Stimulated activated CD4-positive, alpha-beta T cell treated with anti-CD3 and anti-CD28 coated beads, Interleukin-4, amount 100 ng/mL, for 1 hour (primary cell): Measurements from ENCODE around the gene TMEM178B.
"Not testable (repeated sequence)": the region's sequence is repeated elsewhere in the genome, so short reads cannot be mapped to it uniquely, and the experiment has no call there.

ENCODE experiments used
- DNase-seq: peaks from one replicate; pipeline ENCODE4 v3.0.0-alpha.2; 2020

Gene TMEM178B

DNA sequence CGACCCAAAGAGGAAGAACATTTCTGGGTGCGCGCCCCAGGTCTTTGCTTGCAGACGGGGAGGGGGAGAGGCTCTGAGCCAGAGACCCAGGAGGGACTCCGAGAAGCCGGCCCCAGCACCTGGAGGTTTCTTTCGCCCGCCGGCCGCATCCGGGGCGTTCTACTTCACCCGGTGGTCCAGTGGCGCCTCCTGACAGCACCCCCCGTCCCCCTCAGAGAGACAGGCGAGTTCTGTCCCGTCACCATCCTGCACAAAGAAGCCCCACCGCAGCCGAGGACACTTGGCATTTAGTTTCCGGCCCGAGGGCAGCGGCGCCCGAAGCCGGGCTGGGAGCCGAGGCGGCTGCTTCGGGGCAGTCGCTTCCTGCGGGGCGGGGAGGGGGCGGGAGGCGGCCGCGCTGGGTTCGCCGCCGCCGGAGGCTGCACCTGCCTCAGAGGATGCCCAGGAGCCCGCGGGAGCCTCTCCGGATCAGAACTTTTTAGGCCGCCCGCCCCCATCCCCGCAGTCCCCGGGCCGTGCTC lies at the start of gene TMEM178B:
Gene TMEM178B (plus strand): TSS at position 424 of the 521 bp plus-strand sequence.
- DNase-seq = no peak

DNA sequence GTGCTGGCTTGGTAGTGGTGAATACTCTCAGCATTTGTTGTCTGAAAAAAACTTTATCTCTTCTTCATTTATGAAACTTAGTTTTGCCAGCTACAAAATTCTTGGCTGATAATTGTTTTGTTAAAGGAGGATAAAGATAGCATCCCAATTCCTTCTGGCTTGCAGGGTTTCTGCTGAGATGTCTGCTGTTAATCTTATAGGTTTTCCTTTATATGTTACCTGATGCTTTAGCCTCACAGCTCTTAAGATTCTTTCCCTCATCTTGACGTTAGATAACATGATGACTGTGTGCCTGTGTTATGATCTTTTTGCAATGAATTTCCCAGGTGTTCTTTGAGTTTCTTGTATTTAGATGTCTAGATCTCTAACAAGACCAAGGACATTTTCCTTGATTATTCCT lies 49.2 kb upstream of the TMEM178B start:
- no peak for DNase-seq

- DNase-seq = no peak
These were observed 46.8 kb upstream of the TMEM178B start for GRCh38 chr7:141027043-141027442.

GRCh38 chr7:141028767-141029166 lies 45.1 kb upstream of the TMEM178B start:
- DNase-seq = no peak

DNA sequence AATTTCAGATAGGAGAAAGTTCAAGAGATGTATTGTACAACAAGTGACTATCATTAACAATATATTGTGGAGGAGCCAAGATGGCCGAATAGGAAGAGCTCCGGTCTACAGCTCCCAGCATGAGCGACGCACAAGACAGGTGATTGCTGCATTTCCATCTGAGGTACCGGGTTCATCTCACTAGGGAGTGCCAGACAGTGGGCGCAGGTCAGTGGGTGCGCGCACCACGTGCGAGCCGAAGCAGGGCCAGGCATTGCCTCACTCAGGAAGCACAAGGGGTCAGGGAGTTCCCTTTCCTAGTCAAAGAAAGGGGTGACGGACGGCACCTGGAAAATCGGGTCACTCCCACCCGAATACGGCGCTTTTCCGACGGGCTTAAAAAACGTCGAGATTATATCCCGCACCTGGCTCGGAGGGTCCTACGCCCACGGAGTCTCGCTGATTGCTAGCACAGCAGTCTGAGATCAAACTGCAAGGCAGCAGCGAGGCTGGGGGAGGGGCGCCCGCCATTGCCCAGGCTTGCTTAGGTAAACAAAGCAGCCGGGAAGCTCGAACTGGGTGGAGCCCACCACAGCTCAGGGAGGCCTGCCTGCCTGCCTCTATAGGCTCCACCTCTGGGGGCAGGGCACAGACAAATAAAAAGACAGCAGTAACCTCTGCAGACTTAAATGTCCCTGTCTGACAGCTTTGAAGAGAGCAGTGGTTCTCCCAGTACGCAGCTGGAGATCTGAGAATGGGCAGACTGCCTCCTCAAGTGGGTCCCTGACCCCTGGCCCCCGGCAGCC lies 41.1 kb upstream of the TMEM178B start:
- DNase-seq = not testable (repeated sequence)

DNA sequence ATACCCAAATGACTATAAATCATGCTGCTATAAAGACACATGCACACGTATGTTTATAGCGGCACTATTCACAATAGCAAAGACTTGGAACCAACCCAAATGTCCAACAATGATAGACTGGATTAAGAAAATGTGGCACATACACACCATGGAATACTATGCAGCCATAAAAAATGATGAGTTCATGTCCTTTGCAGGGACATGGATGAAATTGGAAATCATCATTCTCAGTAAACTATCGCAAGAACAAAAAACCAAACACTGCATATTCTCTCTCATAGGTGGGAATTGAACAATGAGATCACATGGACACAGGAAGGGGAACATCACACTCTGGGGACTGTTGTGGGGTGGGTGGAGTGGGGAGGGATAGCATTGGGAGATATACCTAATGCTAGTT lies 35.8 kb upstream of the TMEM178B start:
- DNase-seq = not testable (repeated sequence)

GRCh38 chr7:141039376-141039775 lies 34.5 kb upstream of the TMEM178B start:
- DNase-seq = no peak

- no peak for DNase-seq
These were observed 31.4 kb upstream of the TMEM178B start for GRCh38 chr7:141042222-141043193.

GRCh38 chr7:141043616-141044015 lies 30.2 kb upstream of the TMEM178B start:
- no peak for DNase-seq

DNA sequence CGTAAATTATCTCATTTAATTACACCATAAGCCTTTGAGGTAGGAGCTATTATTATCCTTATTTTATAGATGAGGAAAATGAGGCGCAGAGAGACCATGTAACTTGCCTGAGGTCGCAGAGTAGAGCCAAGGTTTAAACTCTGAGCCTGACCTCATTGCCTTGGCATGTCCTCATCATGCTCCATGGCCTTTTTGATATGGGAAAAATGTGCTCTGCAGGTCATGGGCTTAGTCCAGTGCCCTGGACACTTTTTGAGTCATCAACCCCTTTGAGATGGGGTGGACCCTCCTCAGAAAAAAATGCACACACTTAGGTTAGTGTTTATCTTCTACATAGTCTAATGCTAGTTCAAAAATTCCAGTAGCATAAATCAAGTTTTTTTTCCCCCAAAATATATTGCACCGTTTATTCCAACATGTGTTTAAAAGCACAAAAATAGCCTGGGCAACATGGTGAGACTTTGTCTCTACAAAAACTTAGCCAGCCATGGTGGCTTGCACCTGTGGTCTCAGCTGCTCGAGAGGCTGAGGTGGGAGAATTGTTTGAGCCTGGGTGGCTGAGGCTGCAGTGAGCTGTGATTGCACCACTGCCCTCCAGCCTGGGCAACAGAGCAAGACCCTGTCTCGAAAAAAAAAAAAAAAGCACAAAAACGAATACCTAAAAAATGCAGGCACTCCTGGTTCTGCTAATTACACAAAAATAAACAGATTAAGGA lies 28.6 kb upstream of the TMEM178B start:
- no peak for DNase-seq

- DNase-seq = no peak
These were observed 27.8 kb upstream of the TMEM178B start for GRCh38 chr7:141045842-141046620.

GRCh38 chr7:141053626-141054025 lies 20.2 kb upstream of the TMEM178B start:
- peak; percentile 30 for DNase-seq

GRCh38 chr7:141055146-141055545 lies 18.7 kb upstream of the TMEM178B start:
- no peak for DNase-seq

GRCh38 chr7:141057788-141058187 lies 16.1 kb upstream of the TMEM178B start:
- no peak for DNase-seq

DNA sequence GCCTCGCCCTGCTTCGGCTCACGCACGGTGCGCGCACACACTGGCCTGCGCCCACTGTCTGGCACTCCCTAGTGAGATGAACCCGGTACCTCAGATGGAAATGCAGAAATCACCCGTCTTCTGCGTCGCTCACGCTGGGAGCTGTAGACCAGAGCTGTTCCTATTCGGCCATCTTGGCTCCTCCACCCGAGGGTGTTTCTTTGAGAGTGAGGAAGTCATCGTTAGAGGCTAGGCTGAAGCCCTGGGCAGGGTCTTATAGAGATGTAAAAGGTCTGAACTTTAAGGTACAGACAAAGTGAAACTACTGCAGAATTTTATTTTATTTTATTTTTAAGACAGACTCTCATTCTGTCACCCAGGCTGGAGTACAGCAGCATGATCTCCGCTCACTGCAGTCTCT lies 6.0 kb upstream of the TMEM178B start:
- not testable (repeated sequence) for DNase-seq

DNA sequence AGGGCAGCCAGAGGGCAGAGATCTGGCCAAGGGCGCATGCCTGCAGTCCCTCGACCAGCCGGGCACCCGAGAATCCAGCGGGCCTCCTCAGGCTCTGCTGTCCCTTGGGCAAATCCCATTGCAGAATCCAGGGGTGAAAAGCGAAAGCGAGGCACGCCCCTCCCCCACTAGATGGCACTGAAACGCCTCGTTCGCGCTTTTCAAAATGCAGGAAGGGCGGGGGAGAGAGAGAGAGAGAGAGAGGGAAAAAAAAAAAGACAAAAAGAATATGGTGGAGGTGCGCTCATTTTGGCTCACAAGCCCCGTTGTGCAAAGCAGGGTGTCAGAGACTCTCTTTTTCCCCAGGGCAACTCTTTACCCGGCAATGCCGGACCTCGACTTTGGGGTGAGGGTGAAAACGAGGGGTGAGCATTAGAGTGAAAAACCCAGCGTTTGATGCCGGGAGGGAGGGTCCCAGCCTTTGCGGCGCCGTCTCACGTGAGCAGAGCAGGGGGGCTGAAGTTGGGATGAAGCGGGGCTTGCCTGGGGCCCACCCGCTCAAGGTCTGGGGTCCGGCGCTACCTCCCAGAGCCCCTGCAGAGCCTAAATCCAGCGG lies 2.5 kb upstream of the TMEM178B start:
- peak; percentile 31 for DNase-seq

- no peak for DNase-seq
These were observed 1.9 kb upstream of the TMEM178B start for GRCh38 chr7:141071855-141072547.

- peak; percentile 19 for DNase-seq
These were observed 1.2 kb upstream of the TMEM178B start for GRCh38 chr7:141072548-141073172.

GRCh38 chr7:141073173-141073640 lies 657 bp upstream of the TMEM178B start:
- peak; percentile 17 for DNase-seq
